ENCODE data around the gene CEL. TPM values are rescaled to one million over a fixed set of nuclear protein-coding genes. Genes with fewer than 3 reads are reported as not detected.

Gene CEL
- total and polyA plus RNA-seq, 2 donors (not counting 3 experiments of a cell fraction or from before 2014, with no cell fraction given): 0.92 to 1.1 TPM

- Histone ChIP-seq H3K79me2 (ENCODE audit: control insufficient read depth, insufficient read depth, low read length) (no peaks in the 10 kb centered on the region), H3K4me1 (ENCODE audit: control insufficient read depth, extremely low read depth, insufficient read depth, low read length) (no peaks in the 10 kb centered on the region), H3K27me3 (ENCODE audit: control insufficient read depth in 2 of 2, insufficient read depth in 2 of 2, low read length in 2 of 2) (no peaks in the 10 kb centered on the region), H2AFZ (ENCODE audit: low read depth, low read length) (no peak overlapping the region), H3K4me3 (replicated peaks in 1 of 3; ENCODE audit: insufficient read depth in 1 of 3, low read depth in 1 of 3, low read length in 3 of 3) (no peak overlapping the region), H3K9ac (replicated peaks; ENCODE audit: extremely low read depth, insufficient read depth, low read length) (no peak overlapping the region), H3K36me3 (ENCODE audit: control insufficient read depth in 2 of 2, extremely low read depth in 1 of 2, insufficient read depth in 2 of 2, low read length in 2 of 2) (peaks cover 7 to 45% of the 10 kb centered on the region in 2 experiments), H4K20me1 (replicated peaks; ENCODE audit: control insufficient read depth, extremely low read depth, insufficient read depth, low read length) (no peaks in the 10 kb centered on the region), H3K27ac (ENCODE audit: insufficient read depth, low read depth, low read length) (no peak overlapping the region), H3K9me3 (replicated peaks; ENCODE audit: control insufficient read depth, insufficient read depth, low read length) (no peaks in the 10 kb centered on the region), H3K4me2 (ENCODE audit: insufficient read depth, low read length) (no peak overlapping the region), H3K9me1 (replicated peaks; ENCODE audit: control insufficient read depth, extremely low read depth, insufficient read depth, low read length) (no peaks in the 10 kb centered on the region)
- no peak for FAIRE-seq
- ChIA-PET CTCF (interaction anchor here (5.6 kb wide), 1 partner anchor 46 kb away, joined by 23 read pairs; no protein-coding TSS in a partner anchor), POLR2A (no interaction called here)
- dilution Hi-C loops (cut with MboI; ENCODE audit: extremely low pct_ligation_motif_present, low sequenced_read_pairs): no loop called here
- DNase-seq (ENCODE audit: low read depth, low spot score): no peak
- TF ChIP-seq POLR2AphosphoS5 (IDR thresholded peaks at IDR 0.05; ENCODE audit: insufficient read depth, low read depth, low read length) (no peak), EZH2 (IDR thresholded peaks at IDR 0.05; ENCODE audit: borderline replicate concordance, low read depth, low read length, severe bottlenecking) (no peak), GATA2 (IDR thresholded peaks at IDR 0.05; ENCODE audit: insufficient read depth, insufficient read length, low read depth, low read length) (no peak), CTCF (IDR thresholded peaks at IDR 0.05; ENCODE audit: extremely low read depth in 1 of 2, insufficient read depth in 1 of 2, low read depth in 1 of 2, low read length in 2 of 2) (no peak), MAX (IDR thresholded peaks at IDR 0.05; ENCODE audit: insufficient read depth, insufficient read length) (no peak)
- intact Hi-C loops (cut with micrococcal nuclease): no loop called here
- TSS peak; percentile 39 for BruUV-seq (replicated peaks)
These were observed 36.4 kb downstream of the CEL start for GRCh38 chr9:133098104-133098754.

Measured in endothelial cell of umbilical vein (primary cell).